ENCODE data around the gene RPS27. TPM values are rescaled to one million over a fixed set of nuclear protein-coding genes. Genes with fewer than 3 reads are reported as not detected.

Gene RPS27
- total RNA-seq, 1 donor from 2014 or later, result 1,149 TPM

Small RNA genes lying within 50 kb of the gene (microRNA-seq; reads per million reads assigned to microRNA genes)
- 1.6 reads per million for gene MIR6737

Other genes starting within 250 kb of the RPS27 start
- gene SLC27A3, start 215.4 kb upstream of the RPS27 start, total RNA-seq, result 5.9 and 8.5 TPM in 2 replicates
- 48.4 and 56.9 TPM in 2 replicates for gene GATAD2B, start 67.8 kb upstream of the RPS27 start, total RNA-seq
- 31.3 and 32.2 TPM in 2 replicates for gene DENND4B, start 44.0 kb upstream of the RPS27 start, total RNA-seq
- 38.3 and 38.4 TPM in 2 replicates for gene CRTC2, start 32.1 kb upstream of the RPS27 start, total RNA-seq
- gene SLC39A1, start 27.2 kb upstream of the RPS27 start, total RNA-seq, result 90.2 and 91.7 TPM in 2 replicates
- gene CREB3L4, start 22.9 kb upstream of the RPS27 start, total RNA-seq, result 5.3 and 6.1 TPM in 2 replicates
- 103 TPM in 2 replicates for gene JTB, start 13.1 kb upstream of the RPS27 start, total RNA-seq
- 143 and 145 TPM in 2 replicates for gene RAB13, start 4.4 kb upstream of the RPS27 start, total RNA-seq
- 0.07 TPM in 1 of 2 replicates, not detected in the other for gene NUP210L, start 164.3 kb downstream of the RPS27 start, total RNA-seq
- gene TPM3, start 201.3 kb downstream of the RPS27 start, total RNA-seq, result 600 and 687 TPM in 2 replicates
- not detected in 2 replicates for gene CFAP141, start 215.6 kb downstream of the RPS27 start, total RNA-seq
- gene UBAP2L, start 230.2 kb downstream of the RPS27 start, total RNA-seq, result 203 and 218 TPM in 2 replicates

All from astrocyte (in vitro differentiated cells and primary cell).